Thoracic aorta (tissue), 2 donors: Measurements from ENCODE around the gene TLR9. TPM values are rescaled to one million over a fixed set of nuclear protein-coding genes. Genes with fewer than 3 reads are reported as not detected.

Source experiments
- ATAC-seq: fragments of 150-250 bp; one replicate; pipeline ENCODE4 v1.8.0; 2017; ENCODE audit warnings: low read depth; ENCODE audit not compliant: insufficient number of reproducible peaks, low FRiP score
- DNase-seq: peaks from one replicate; pipeline ENCODE4 v3.0.0-alpha.2; 2020; ENCODE audit warnings: low spot score
- H3K27ac ChIP-seq, 2 donors: fragments of 200-600 bp; sonication (generic); 1 replicate in 1 of 2; 2 replicates in 1 of 2; pipeline ENCODE4 v1.5.1; 2016; ENCODE audit warnings: mild to moderate bottlenecking in 2 of 2, moderate library complexity in 2 of 2
- H3K27me3 ChIP-seq: fragments of 200-600 bp; sonication (generic); replicated peaks from 2 replicates; pipeline ENCODE4 v1.6.0; 2016; ENCODE audit warnings: mild to moderate bottlenecking; ENCODE audit not compliant: insufficient read depth
- H3K36me3 ChIP-seq: fragments of 200-600 bp; sonication (generic); one replicate; pipeline ENCODE4 v1.5.1; 2016
- H3K4me1 ChIP-seq, 2 donors: fragments of 200-600 bp; sonication (generic); 1 replicate in 1 of 2; 2 replicates in 1 of 2; pipeline versions ENCODE4 v1.5.1 to v1.6.0; 2016; ENCODE audit warnings: low read depth in 2 of 2, mild to moderate bottlenecking in 1 of 2; ENCODE audit not compliant: control insufficient read depth in 1 of 2
- H3K4me3 ChIP-seq: fragments of 200-600 bp; sonication (generic); 2 replicates; pipeline ENCODE4 v1.5.1; 2016; ENCODE audit warnings: mild to moderate bottlenecking
- H3K9me3 ChIP-seq: fragments of 200-600 bp; sonication (generic); 2 replicates; pipeline ENCODE4 v1.5.1; 2016
- CTCF ChIP-seq: fragments of 200-600 bp; sonication (generic); IDR thresholded peaks from one replicate; pipeline ENCODE4 v1.5.1; 2019; ENCODE audit warnings: antibody characterized with exemption
- total RNA-seq, 2 donors: library from RNA; depleted of rRNA; stranded (reverse); fragments of >200 nt; gene quantifications; one replicate each; pipeline versions ENCODE4 v1.1.0 to v1.2.3, GENCODE V29; 2016

The TLR9 gene
- total RNA-seq, 2 donors from 2014 or later = not detected

GRCh38 chr3:52218937-52219650 lies 6.4 kb downstream of the TLR9 start:
- Histone ChIP-seq H3K4me3 (no peak overlapping the region), H3K27ac (no peak overlapping the region), H3K4me1 (peaks cover 8 to 15% of the 10 kb centered on the region in 2 donors), H3K36me3 (peaks cover 13% of the 10 kb centered on the region), H3K27me3 (no peaks in the 10 kb centered on the region), H3K9me3 (no peaks in the 10 kb centered on the region)
- no peak for TF ChIP-seq CTCF
- ATAC-seq = no peak
- DNase-seq = no peak

GRCh38 chr3:52218454-52218853 lies 7.0 kb downstream of the TLR9 start:
- Histone ChIP-seq H3K36me3 (peaks cover 17% of the 10 kb centered on the region), H3K27ac (no peak overlapping the region), H3K27me3 (no peaks in the 10 kb centered on the region), H3K4me1 (peaks cover 8 to 15% of the 10 kb centered on the region in 2 donors), H3K9me3 (no peaks in the 10 kb centered on the region), H3K4me3 (no peak overlapping the region)
- no peak for TF ChIP-seq CTCF
- DNase-seq = no peak
- ATAC-seq = no peak

GRCh38 chr3:52218026-52218425 lies 7.4 kb downstream of the TLR9 start:
- TF ChIP-seq CTCF = no peak
- Histone ChIP-seq H3K4me1 (peaks cover 8 to 15% of the 10 kb centered on the region in 2 donors), H3K36me3 (peaks cover 22% of the 10 kb centered on the region), H3K9me3 (no peaks in the 10 kb centered on the region), H3K27me3 (no peaks in the 10 kb centered on the region), H3K4me3 (no peak overlapping the region), H3K27ac (no peak overlapping the region)
- ATAC-seq (no peak), DNase-seq (no peak)

GRCh38 chr3:52217409-52217805 lies 8.0 kb downstream of the TLR9 start:
- Histone ChIP-seq H3K4me3 (no peak overlapping the region), H3K36me3 (peaks cover 28% of the 10 kb centered on the region), H3K27me3 (no peaks in the 10 kb centered on the region), H3K9me3 (no peaks in the 10 kb centered on the region), H3K27ac (no peak overlapping the region), H3K4me1 (peaks cover 8 to 15% of the 10 kb centered on the region in 2 donors)
- DNase-seq = no peak
- ATAC-seq = no peak
- TF ChIP-seq CTCF = no peak

- TF ChIP-seq CTCF = no peak
- Histone ChIP-seq H3K4me3 (no peak overlapping the region), H3K27me3 (no peaks in the 10 kb centered on the region), H3K36me3 (peaks cover 33% of the 10 kb centered on the region), H3K9me3 (no peaks in the 10 kb centered on the region), H3K27ac (no peak overlapping the region), H3K4me1 (peaks cover 8 to 15% of the 10 kb centered on the region in 2 donors)
- DNase-seq (no peak), ATAC-seq (peak; percentile 67)
Measured at GRCh38 chr3:52216585-52217408, 8.6 kb downstream of the TLR9 start.
